HG03342 (cell line): ENCODE data around the gene RHOXF2.
A peak's percentile ranks its signal among the peaks of the same experiment; 100 is the strongest.
"Not testable (repeated sequence)": the region's sequence is repeated elsewhere in the genome, so short reads cannot be mapped to it uniquely, and the experiment has no call there.

Experiments used
- ATAC-seq: cut with Tn5 transposase; IDR thresholded peaks from one replicate; pipeline ENCODE4 v1.9.1; 2021; ENCODE audit warnings: mild to moderate bottlenecking, moderate library complexity; ENCODE audit not compliant: unreplicated experiment

The RHOXF2 gene

DNA sequence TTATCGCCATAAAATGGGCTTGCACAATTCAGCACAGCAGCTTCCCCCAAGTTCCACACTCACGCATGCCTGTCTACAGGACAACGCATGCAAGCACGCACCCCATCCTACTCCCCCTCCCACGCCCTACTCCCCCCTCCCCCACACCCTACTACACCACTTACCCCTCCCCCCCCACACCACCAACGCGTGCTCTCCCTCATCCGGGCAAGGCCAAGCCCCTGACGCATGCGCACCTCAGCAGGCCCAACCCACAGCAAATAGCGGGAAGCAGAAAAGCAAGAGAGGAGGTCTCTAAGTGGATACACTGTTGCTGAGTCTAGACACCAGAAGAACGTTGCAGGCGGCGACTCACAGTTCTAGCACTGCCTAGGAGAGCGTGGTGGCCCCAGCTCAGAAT lies at the start of gene RHOXF2:
RHOXF2 (plus strand) TSS at position 301 of the 400 bp plus-strand sequence. CDS start 138 bp downstream, outside the sequence.
- ATAC-seq = not testable (repeated sequence)

DNA sequence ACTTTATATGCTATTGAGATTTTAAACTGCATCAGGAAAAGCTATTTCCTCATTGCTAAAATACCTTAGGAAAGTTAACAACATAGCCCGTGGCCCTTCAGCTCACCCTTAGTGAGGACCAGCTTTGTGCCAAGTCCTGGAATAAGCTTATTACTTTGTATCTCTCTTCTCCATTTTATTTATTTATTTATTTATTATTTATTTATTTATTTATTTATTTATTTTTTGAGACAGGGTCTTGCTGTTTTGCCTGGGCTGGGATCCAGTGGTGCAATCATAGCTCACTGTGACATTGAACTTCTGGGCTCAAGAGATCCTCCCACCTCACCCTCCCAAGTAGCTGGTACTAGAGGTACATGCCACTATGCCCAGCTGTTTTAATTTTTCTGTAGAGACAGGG lies 49.0 kb upstream of the RHOXF2 start:
- no peak for ATAC-seq

GRCh38 chrX:120111611-120112010 lies 46.8 kb upstream of the RHOXF2 start:
- ATAC-seq = no peak

- ATAC-seq = no peak
These were observed 42.9 kb upstream of the RHOXF2 start, which contains the start of gene RHOXF1 for GRCh38 chrX:120115438-120115963. Gene RHOXF1, minus strand, starts transcription at chrX:120115913. Its CDS starts 51 bp downstream, at chrX:120115862.

GRCh38 chrX:120120223-120120622 lies 38.2 kb upstream of the RHOXF2 start:
- ATAC-seq = no peak

DNA sequence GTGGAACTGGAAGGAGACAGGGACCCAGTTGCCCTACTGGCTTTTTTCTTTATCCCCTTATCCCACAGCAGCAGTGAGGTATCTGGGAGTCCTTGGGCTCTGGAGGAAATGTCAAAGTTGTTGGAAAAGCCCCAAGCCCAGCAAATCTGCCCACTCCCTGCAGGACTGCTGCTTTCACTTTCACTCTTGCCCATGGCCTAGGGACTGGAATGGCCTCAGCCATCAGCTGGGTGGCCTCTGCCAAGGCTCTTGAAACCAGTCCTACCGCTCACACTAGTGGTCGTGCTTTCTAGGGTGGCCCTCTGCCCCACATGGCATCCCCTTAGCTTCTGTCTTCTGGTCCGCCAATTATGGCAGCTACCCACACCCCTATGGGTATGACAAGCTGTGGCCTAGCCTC lies 33.0 kb upstream of the RHOXF2 start:
- ATAC-seq = no peak

DNA sequence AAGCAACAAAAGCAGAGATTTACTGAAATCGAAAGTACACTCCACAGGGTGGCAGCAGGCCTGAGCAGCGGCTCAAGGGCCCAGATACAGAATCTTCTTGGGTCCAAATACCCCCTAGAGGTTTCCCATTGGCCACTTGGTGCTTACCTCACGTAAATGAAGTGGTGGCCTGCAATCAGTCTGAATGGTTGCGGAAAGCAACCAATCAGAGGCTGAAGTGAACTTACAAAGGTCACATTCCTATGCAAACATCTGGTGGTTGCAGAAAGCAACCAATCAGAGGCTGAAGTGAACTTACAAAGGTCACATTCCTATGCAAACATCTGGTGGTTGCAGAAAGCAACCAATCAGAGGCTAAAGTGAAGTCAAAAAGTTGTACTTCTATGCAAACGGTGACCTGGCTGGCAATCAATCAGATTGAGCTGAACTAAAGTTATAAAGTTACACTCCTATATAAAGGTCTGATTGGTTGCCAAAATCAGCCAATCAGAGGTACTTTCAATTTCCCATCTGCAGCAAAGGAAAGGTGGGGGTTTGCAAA lies 30.0 kb upstream of the RHOXF2 start:
- not testable (repeated sequence) for ATAC-seq

GRCh38 chrX:120136128-120136527 lies 22.3 kb upstream of the RHOXF2 start:
- ATAC-seq = no peak

GRCh38 chrX:120136840-120137239 lies 21.6 kb upstream of the RHOXF2 start:
- no peak for ATAC-seq

DNA sequence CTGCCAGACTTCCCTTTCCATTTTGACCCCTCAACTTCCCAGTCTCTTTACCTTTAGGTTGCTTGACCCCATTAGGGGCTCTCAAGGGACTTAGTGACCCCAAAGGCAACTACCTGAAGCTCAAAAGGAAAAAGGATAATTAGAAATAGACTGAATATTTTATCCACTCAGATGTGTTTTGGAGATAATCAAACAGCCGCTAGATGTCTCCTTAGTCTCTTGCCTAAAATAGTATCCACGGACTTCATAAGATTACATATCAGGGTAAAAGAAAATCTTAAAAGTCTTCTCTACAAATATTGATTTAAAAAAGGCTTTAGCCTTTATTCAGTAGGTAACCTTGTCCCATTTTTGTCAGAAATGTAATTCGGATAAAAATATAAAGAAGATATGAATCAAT lies 21.0 kb upstream of the RHOXF2 start:
- ATAC-seq = no peak

GRCh38 chrX:120140293-120140981 lies 18.0 kb upstream of the RHOXF2 start:
- no peak for ATAC-seq

- ATAC-seq = no peak
These were observed 14.1 kb upstream of the RHOXF2 start for GRCh38 chrX:120144178-120144844.

- ATAC-seq = no peak
These were observed 13.0 kb upstream of the RHOXF2 start for GRCh38 chrX:120145295-120145925.

GRCh38 chrX:120146323-120146722 lies 12.1 kb upstream of the RHOXF2 start:
- ATAC-seq = not testable (repeated sequence)

DNA sequence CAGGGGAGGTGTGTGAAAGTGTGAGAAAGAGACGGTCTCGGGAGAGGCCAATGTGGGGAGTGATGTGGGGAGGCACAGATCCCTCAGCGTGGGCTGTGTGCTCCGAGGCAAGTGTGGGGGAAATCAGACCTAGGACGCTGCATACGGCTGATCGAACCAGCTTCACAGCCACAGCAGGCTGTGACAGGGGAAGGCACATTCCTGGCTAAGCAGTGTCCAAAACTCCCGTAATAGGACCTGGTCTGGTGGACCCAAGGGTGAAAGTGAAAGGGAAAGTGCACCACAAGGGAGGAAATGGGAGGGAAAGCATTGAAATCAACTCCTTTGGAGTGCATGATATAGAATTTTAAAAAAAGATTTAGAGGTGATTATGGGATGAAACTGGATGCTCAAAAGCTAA lies 10.9 kb upstream of the RHOXF2 start:
- no peak for ATAC-seq

DNA sequence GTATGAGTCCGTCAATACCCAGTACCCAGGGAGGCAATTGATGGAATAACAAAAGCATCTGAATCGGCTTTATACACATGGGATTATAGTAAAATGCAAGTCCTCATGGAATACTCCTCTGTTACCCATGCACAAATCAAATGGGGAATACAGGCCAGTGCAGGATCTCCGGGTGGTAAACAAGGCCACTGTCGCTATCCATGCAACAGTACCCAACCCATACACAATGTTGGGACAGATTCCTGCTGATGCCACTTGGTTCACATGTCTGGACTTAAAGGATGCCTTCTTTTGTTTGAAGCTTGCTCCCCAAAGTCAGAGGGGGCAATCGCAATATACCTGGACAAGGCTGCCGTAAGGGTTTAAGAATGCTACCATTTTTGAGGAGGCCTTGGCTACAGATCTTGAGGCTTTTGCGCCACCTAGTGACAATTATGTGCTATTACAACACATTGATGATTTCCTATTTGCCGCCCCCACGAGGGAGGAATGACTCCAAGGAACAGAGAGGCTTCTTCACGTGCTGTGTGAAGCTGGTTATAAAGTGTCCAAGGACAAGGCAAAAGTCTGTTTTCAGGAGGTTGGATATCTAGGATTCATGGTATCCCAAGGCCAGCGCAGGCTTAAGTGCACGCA lies 8.2 kb upstream of the RHOXF2 start:
- ATAC-seq = not testable (repeated sequence)

DNA sequence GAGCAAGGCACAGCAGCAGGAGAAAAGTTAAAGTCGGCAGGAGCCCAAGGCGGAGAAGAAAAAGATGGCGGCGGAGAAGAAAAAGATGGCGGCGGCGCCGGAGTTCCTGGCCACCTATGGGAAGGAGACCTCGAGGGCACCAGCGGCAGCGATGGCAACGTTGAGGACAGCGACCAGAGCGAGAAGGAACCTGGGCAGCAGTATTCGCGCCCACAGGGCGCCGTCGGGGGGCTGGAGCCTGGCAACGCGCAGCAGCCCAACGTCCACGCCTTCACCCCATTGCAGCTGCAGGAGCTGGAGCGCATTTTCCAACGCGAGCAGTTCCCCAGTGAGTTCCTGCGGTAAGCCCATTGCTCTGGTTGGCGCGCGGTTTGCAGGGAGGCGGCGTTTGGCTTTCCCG lies 673 bp downstream of the RHOXF2 start:
- not testable (repeated sequence) for ATAC-seq

DNA sequence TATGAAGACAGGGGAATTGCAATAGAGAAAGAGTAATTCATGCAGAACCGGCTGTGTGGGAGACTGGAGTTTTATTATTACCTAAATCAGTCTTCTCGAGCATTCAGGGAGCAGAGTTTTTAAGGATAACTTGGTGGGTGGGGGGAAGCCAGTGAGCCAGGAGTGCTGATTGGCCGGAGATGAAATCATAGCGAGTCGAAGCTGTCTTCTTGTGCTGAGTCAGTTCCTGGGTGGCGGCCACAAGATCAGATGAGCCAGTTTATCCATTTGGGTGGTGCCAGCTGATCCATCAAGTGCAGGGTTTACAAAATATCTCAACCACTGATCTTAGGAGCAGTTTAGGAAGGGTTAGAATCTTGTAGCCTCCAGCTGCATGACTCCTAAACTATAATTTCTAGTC lies 34.8 kb downstream of the RHOXF2 start:
- not testable (repeated sequence) for ATAC-seq

DNA sequence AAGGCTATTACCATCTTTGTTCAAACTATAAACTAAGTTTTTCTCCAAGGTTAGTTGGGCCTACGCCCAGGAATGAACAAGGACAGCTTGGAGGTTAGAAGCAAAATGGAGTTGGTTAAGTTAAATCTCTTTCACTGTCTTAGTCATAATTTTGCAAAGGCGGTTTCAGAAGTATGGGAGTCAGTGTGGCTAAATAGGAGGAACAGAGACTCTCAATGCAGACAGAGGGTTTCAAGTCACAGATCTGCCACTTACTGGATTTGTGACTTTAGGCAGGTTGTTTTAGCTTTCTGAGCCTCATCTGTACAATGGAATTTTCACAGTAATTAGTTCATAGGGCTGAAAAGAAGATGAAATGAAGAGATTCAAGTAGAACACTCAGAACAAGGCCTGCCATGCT lies 35.3 kb downstream of the RHOXF2 start:
- ATAC-seq = peak; percentile 89

GRCh38 chrX:120195786-120196185 lies 37.4 kb downstream of the RHOXF2 start:
- not testable (repeated sequence) for ATAC-seq
